Sigmoid colon (tissue), 4 donors: ENCODE data around the gene CNMD.

Source experiments
- CTCF ChIP-seq, 4 experiments: fragments of 450-650 bp in 3 of 4; fragments of 200-600 bp in 1 of 4; IDR thresholded peaks; one replicate each; pipeline ENCODE4 v1.5.1; 2016 to 2019; ENCODE audit warnings: antibody characterized with exemption in 4 of 4, mild to moderate bottlenecking in 3 of 4, moderate library complexity in 2 of 4
- EP300 ChIP-seq, 4 donors: sonication (generic); formaldehyde crosslinking; IDR thresholded peaks; one replicate each; pipeline ENCODE4 v1.6.1; 2017; ENCODE audit warnings: antibody characterized with exemption in 4 of 4
- POLR2A ChIP-seq, 2 donors: fragments of 450-650 bp; IDR thresholded peaks; one replicate each; pipeline ENCODE4 v1.6.1; 2016; ENCODE audit warnings: antibody characterized with exemption in 2 of 2, mild to moderate bottlenecking in 2 of 2, moderate library complexity in 2 of 2

DNA sequence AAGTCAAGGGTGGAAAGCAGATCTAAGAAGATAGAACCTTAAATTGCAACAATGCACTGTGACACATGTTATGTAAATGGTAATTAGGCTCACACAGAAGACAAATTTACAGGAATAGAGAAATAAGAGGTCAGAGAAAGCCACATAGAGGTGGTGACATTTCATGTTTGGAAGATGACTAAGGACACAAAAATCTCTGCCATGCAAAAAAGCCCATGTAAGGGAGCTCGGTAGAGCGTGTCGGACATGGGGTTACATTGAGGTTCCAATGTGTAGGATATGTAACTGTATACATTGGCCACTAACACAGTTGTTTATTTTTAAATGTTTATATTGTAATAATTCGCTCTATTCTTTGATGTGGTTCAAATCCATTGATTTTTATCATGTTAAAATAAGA, 53.2 kb downstream of the CNMD start:
- TF ChIP-seq CTCF (IDR thresholded peaks at IDR 0.05) (no peak), POLR2A (IDR thresholded peaks at IDR 0.05) (no peak), EP300 (IDR thresholded peaks at IDR 0.05) (no peak)
